NCI-H2196 (cell line): ENCODE data around the gene CLCN7.

Experiments
- DNase-seq: peaks from one replicate; lab custom pipeline; 2025; ENCODE audit not compliant: unreplicated experiment; lab: John Stamatoyannopoulos, UW

CLCN7 gene

DNA sequence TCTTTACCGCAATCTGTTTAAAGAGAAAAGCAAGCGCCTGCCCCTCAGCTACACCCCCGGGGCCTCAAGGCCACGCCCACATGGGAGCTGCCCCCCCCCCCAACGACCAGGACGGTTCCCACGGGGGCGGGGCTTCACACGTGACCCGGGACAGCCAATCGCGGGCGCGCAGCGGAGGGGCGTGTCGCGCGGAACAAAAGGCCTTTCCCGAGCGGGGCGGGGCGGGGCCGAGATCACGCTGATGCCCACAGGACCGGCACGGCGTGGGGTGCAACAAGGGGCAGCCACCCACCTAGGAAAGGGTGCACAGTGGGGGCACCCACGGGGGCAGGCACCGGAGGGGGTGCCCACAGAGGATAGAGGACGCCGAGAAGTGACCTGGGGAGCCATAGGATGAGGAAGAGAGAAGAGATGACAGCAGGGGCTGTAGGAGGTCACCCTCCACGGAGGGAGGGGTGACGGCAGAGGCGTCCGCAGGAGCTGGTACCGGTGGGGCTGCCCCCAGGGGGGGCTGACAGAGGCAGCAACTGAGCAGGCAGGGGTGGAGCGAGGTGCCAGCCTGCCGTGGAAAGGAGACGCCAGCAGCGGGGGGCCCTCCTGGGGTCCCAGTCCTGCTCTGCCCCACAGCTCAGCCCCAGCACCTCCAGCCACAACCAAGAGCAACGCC is 66.5 kb downstream of the CLCN7 start:
- peak; percentile 88 for DNase-seq

DNA sequence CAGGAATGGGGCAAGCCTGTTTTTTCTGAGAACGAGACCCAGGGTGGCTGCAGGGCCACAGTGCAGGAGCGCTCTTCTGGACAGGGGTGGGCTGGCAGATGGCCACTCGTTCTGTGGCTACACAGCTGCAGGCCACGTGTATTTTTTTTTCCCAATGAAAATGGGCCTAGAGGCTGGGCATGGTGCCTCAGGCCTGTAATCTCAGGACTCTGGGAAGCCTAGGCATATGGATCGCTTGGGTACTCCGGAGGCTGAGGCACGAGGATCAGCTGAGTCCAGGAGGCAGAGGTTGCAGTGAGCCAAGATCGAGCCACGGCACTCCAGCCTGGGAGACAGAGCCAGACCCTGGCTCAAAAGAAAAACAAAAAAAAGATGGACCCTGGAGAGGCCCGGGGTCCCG is 67.1 kb downstream of the CLCN7 start:
- no peak for DNase-seq

DNA sequence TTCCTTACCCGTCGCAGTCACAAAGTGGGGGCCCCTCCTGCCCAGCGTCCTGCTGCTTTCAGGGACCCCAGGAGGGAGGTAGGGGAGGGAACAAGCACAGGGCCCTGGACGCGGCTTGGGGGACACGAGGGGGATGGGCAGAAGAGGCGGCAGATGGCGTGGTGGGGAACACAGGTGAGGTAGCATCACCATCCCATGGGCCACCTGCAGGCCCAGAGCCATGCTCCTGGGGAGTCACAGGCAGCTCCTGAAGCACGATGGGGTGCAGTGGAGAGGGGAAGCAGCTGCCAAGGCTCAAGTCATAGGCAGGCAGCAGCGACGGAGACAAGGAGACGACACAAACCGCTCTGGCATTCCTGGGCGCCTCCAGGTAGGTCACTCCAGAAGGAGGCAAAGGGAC is 71.1 kb downstream of the CLCN7 start:
- no peak for DNase-seq

DNA sequence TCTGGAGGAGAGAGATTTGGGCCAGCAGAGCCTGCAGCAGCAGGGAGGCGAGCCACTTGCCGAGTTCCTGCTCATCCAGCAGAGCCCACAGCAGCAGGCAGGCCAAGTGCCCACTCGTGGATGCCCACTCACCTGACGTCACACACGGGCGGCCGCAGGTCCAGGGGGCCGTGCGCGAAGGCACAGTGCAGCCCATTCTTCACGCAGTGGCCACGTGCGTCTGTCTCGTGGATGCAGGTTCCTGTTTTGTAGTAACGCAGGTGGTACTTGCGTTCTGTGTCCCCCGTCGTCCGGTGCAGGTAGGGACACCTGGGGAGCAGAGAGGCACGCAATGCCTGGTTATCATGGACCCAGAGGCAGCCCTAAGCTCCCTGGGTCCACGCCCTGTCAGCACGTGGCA is 71.8 kb downstream of the CLCN7 start:
- no peak for DNase-seq

DNA sequence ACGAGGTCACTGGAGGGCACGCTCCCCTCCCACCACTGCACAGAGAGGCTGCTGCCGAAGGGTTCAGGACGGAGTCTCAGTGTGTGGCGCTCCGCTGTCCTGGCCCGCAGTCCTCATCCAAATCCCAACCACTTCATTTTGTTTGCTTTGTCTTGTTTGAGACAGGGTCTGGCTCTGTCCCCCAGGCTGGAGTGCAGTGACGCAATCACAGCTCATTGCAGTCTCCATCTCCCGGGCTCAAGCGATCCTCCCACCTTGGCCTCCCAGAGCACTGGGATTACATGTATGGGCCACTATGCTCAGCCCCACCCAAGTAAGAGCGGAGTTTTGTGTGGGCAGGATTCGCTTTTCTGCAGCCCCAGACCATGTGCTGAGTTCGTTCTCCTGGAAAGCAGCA is 73.1 kb downstream of the CLCN7 start:
- no peak for DNase-seq

DNA sequence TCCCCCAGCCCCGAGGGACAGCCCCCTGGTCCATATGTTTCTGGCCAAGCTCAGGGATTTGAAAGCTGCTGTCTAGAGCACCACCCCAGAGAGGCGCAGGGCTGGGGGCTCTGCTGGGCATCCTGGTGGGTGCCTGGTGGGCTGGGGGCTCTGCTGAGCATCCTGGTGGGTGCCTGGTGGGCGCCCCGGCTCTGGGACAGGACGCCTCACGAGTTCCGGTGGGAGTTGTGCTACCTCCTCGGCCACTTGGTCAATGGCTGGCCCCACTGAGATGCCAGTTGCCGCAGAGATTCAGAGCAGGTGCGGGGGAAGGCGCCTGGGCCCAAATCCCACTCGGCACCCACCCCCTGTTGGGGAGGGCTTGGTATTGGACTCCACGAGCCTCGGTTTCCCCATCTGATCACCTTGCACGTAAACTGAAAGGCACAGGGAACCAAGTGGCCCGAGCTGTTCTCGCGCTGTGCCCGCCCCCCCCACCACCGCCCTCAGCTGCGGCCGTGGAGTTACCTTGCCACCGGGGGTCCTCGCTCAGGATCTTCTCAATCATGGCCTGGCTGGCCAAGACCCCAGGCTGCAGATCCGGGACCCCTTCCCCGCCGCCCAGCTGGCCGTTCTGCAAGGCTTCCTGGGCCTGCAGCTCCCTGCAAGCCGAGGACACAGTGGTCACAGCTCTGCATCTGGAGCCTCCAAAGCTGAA is 73.6 kb downstream of the CLCN7 start:
- no peak for DNase-seq

DNA sequence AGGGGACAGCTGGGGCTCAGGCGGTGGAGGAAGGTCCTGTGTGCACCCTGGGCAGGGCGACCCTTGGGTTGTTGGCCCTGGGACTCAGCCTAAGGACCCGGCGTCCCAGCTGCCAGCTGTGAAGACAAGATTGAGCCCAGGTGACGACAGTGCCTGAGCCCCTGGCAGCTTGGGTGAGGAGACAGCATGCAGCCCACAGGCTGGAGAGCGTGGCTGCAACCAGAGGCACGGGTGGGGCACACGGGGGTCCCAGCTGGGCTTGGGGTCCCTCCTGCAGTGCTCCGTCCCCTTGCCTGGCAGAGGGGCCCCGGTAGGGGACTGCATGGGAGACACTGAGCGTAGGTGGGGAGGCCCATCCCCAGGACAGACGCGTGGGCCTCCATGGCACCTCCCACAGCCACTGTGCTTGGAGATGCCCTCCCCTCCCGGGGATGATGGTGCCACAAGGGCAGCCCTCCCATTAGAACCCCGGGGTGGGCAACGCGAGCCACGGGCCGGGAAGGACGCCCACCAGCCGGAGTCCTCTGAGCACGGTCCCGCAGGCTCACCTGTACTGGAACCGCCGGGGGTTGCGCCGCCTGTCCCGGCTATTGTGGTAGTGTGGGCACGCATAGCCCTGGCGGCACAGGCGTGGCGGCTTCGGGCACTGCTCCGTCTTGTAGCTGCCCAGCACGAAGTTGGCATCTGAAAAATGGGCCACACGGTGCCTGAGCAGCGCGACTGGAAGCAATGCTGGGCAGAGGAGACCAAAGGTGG is 75.8 kb downstream of the CLCN7 start:
- DNase-seq, result no peak

DNA sequence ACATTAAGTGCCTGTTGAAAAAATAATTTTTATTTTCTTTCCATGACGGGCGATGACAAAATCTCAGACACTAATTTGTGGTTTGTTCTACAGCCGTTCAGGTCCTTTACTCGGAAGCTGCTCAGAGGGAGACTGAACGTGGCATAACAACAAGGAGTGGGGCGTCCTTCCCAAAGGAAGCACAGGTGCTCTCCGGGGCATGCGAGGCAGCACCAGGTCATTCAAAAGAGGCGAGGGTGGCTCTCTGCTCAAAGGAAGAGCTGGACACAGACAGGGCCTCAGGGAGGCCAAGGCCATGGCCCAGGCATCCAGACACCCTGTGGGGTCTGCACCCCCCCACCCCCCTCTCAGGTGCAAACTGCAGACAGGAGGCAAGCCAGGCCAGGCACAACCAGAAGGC is 76.5 kb downstream of the CLCN7 start:
- no peak for DNase-seq

DNA sequence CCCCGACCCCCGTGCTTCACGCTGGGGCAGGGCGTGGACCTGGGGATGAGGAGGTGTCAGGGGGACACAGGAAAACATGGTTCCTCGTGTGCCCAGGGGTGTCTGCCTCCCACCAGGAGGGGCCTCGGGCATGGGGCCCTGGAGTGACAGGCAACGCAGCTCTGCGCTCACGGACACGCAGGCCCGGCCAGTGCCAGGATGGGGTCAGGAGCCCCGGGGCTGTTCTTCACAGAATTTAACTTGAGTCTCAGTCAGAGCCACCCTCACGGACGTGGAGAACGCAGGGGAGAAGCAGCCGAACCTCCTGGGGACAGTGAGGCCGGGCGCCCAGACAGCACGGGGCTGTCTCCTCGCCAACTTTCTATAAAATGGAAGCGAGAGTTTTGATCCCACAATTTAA is 77.0 kb downstream of the CLCN7 start:
- DNase-seq, result no peak

DNA sequence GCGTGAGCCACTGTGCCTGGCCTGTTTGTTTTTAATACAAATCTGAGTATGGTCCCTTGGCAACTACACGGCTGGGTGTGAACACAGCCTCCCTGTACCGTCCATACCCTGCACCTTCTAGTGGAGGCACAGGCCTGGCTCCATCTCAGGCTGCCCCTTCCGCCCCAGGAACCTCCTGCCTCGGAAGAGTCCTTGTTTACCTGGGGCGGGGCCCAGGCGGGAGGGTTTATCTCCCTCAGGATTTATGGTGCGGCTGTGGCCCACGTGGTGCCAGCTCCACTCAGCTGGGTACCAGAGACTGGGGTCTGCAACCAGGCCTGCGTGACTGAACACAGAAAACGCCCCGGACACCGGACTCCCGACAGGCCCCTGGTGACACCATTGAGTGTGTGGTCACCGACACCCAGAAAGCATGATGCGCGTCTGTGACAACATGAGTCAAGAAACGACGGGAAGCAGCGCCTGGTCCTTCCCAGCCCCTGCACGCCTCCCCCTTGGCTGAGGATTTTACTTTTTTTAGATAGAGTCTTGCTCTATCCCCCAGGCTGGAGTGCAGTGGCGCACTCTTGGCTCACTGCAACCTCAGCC is 79.3 kb downstream of the CLCN7 start:
- DNase-seq, result no peak
